HG02870 (cell line): ENCODE measurements around the gene PANX3.
A peak's percentile ranks its signal among the peaks of the same experiment; 100 is the strongest.

ENCODE experiments used
- ATAC-seq: cut with Tn5 transposase; IDR thresholded peaks from one replicate; pipeline ENCODE4 v1.9.1; 2021; ENCODE audit warnings: mild to moderate bottlenecking, moderate library complexity; ENCODE audit not compliant: unreplicated experiment

The PANX3 gene

DNA sequence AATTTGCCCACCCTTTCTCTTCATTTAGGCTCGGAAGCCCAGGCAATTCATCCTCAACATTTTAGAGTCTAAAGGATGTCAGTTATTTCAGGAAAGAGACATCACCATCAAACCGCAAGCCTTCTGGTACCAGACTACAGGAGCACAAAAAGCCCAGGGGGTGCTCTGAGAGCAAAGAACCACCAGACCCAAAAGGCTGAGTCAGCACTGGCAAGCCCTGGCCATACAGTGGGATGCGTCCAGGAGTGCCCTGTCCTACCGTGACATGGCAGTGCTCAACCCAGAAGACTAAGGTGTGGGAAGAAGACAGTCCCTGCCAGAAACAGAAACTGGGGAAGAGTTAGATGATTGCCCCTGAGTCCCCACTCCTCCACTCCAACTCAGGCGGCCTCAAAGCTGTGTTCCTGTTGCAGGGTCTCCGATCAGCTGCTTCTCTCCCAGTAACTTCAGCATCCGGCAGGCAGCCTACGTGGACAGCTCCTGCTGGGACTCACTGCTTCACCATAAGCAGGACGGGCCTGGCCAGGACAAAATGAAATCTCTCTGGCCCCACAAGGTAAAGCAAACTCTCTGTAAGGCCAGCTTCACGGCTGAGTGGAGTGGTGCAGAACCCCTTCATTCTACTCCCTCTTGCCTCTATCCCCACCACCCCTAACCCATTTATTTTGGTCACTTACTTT, 1.5 kb downstream of the PANX3 start:
- no peak for ATAC-seq

GRCh38 chr11:124618863-124619262, 7.6 kb downstream of the PANX3 start:
- no peak for ATAC-seq

GRCh38 chr11:124622531-124623451, 11.6 kb downstream of the PANX3 start, which contains the start of gene TBRG1:
Gene TBRG1 (plus strand): TSS chr11:124622864. CDS start chr11:124623084, 220 bp downstream.
- peak; percentile 98 for ATAC-seq

DNA sequence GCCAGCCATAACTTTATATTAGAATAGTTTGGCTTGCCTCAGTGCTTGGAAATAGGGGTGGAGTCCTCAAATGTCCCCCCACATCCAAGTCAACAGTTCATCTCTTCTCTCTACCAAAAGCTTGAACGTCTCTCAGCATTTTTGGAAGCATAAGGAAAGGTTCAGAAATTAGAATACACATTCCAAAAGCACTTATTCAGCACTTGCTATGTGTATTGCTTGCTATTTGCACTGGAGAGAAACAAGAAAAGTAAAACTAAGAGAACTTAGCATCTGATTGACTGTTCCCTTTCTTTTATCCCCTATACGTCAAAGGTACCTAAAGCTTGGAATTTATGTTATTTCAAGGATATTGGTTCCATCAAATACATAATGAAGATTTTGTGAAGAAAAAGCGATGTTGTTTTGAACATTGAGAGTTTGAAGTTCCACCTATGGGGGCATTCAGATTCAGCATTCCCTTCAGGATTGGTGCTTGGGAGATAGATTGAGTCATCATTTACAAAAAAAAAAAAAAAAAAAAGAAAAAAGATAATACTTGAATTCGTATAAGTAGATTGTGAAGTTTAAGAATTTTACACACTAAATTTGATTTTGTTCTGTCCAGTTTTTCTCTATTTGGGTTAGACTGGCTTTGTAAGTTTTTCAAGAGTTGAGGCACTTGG, 12.8 kb downstream of the PANX3 start:
- no peak for ATAC-seq

GRCh38 chr11:124625504-124626168, 14.4 kb downstream of the PANX3 start:
- no peak for ATAC-seq

DNA sequence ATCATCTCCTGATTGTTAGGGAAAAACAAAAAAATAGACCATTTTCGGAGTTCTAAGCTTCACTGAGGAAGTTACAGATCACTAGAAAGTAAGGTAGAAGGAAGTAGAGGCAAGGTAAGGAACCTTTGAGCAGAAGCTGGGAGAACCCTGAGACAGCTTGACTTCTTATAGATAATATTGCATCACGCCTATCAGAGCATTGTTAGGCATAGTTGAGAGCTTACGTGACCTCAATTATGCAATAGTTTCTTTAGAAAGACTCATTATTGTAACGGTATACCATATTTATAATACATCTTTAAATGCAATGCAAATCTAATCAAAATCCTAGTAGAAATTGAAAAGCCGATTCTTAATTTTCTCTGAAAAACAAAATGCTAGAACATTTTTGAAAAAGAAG, 16.3 kb downstream of the PANX3 start:
- ATAC-seq: no peak

DNA sequence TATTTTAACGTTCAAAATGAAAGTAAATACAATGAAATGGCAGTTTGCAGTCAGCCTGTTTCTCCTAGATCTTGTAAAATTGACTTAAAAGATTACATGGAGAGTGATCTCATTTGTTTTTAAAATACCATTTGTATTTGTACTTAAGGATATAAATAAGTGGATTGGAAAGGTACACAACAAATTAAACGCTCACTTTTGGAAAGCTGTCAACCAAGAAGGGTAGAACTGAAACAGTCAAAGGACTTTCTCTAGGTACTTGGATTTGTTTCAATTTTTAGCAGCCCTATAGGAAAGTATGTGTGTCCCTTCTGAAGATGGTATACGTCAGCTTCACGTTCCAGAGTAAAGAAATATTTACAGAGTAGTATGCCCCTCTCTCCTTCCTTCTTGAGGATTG, 18.7 kb downstream of the PANX3 start:
- ATAC-seq: no peak

GRCh38 chr11:124633355-124633754, 22.1 kb downstream of the PANX3 start:
- no peak for ATAC-seq

GRCh38 chr11:124635932-124636331, 24.7 kb downstream of the PANX3 start:
- no peak for ATAC-seq

- ATAC-seq: no peak
Measured at GRCh38 chr11:124638500-124638899, 27.3 kb downstream of the PANX3 start.

- no peak for ATAC-seq
Measured at GRCh38 chr11:124639186-124639585, 28.0 kb downstream of the PANX3 start.

- ATAC-seq: no peak
Measured at GRCh38 chr11:124640666-124641065, 29.4 kb downstream of the PANX3 start.

GRCh38 chr11:124642628-124643027, 31.4 kb downstream of the PANX3 start:
- ATAC-seq: no peak

- ATAC-seq: no peak
Measured at GRCh38 chr11:124643042-124643604, 31.9 kb downstream of the PANX3 start.

- no peak for ATAC-seq
Measured at GRCh38 chr11:124643605-124644425, 32.6 kb downstream of the PANX3 start.

- peak; percentile 63 for ATAC-seq
Measured at GRCh38 chr11:124644426-124645280, 33.4 kb downstream of the PANX3 start.

- ATAC-seq: peak; percentile 52
Measured at GRCh38 chr11:124646148-124646547, 34.9 kb downstream of the PANX3 start.

GRCh38 chr11:124648610-124649009, 37.4 kb downstream of the PANX3 start:
- no peak for ATAC-seq
